GM23248 (cell line): Measurements from ENCODE around the gene NOL8. TPM values are rescaled to one million over a fixed set of nuclear protein-coding genes. Genes with fewer than 3 reads are reported as not detected.

Experiments used
- DNase-seq: peaks from one replicate; pipeline ENCODE4 v3.0.0-alpha.2; 2015
- H2AFZ ChIP-seq: fragments of 200-600 bp; sonication (generic); 2 replicates; pipeline ENCODE4 v1.6.1; 2016; ENCODE audit warnings: antibody characterized with exemption
- H3F3A ChIP-seq: fragments of 200-600 bp; sonication (generic); 2 replicates; pipeline ENCODE4 v1.6.1; 2016; ENCODE audit warnings: mild to moderate bottlenecking, antibody characterized with exemption, mixed run types; ENCODE audit not compliant: insufficient read depth
- H3K27ac ChIP-seq: fragments of 200-600 bp; sonication (generic); 2 replicates; pipeline ENCODE4 v1.5.1; 2016; ENCODE audit warnings: mild to moderate bottlenecking
- H3K27me3 ChIP-seq: fragments of 200-600 bp; sonication (generic); replicated peaks from 2 replicates; pipeline ENCODE4 v1.6.1; 2016; ENCODE audit warnings: mild to moderate bottlenecking; ENCODE audit not compliant: insufficient read depth
- H3K36me3 ChIP-seq: fragments of 200-600 bp; sonication (generic); 2 replicates; pipeline ENCODE4 v1.6.1; 2016; ENCODE audit warnings: low read depth, mild to moderate bottlenecking
- H3K4me1 ChIP-seq: fragments of 200-600 bp; sonication (generic); 2 replicates; pipeline ENCODE4 v1.6.1; 2016; ENCODE audit warnings: mild to moderate bottlenecking; ENCODE audit not compliant: insufficient read depth
- H3K4me2 ChIP-seq: fragments of 200-600 bp; sonication (generic); one replicate; pipeline ENCODE4 v1.6.1; 2016; ENCODE audit warnings: mild to moderate bottlenecking; ENCODE audit not compliant: unreplicated experiment
- H3K4me3 ChIP-seq: fragments of 200-600 bp; sonication (generic); 2 replicates; pipeline ENCODE4 v1.5.1; 2016; ENCODE audit warnings: mild to moderate bottlenecking
- H3K79me2 ChIP-seq: fragments of 200-600 bp; sonication (generic); 2 replicates; pipeline ENCODE4 v1.6.1; 2016; ENCODE audit warnings: mild to moderate bottlenecking; ENCODE audit not compliant: insufficient read depth
- H3K9ac ChIP-seq: fragments of 200-600 bp; sonication (generic); 2 replicates; pipeline ENCODE4 v1.6.1; 2016; ENCODE audit warnings: mild to moderate bottlenecking
- H3K9me2 ChIP-seq: fragments of 200-600 bp; sonication (generic); 2 replicates; pipeline ENCODE4 v1.6.1; 2016; ENCODE audit warnings: mixed run types, mild to moderate bottlenecking, moderate library complexity; ENCODE audit not compliant: insufficient read depth
- H3K9me3 ChIP-seq: fragments of 200-600 bp; sonication (generic); one replicate; pipeline ENCODE4 v1.6.1; 2017; ENCODE audit warnings: low read depth
- H4K20me1 ChIP-seq: fragments of 200-600 bp; sonication (generic); 2 replicates; pipeline ENCODE4 v1.6.0; 2016; ENCODE audit not compliant: insufficient read depth
- EZH2 ChIP-seq: fragments of 200-600 bp; sonication (generic); IDR thresholded peaks from 2 replicates; pipeline ENCODE4 v1.6.1; 2018; ENCODE audit warnings: antibody characterized with exemption, mild to moderate bottlenecking; ENCODE audit not compliant: insufficient read depth, poor library complexity, severe bottlenecking
- EZH2phosphoT487 ChIP-seq: fragments of 200-600 bp; sonication (generic); IDR thresholded peaks from 2 replicates; pipeline ENCODE4 v1.6.1; 2018; ENCODE audit warnings: antibody characterized with exemption, moderate library complexity, mild to moderate bottlenecking, low read depth; ENCODE audit not compliant: insufficient read depth
- WGBS, 2 experiments: methylation state at CpG; one replicate each; pipeline ENCODE4 v1.1.6; 2015 to 2017; ENCODE audit warnings: low lambda C conversion rate in 2 of 2, low coverage in 1 of 2; ENCODE audit errors: missing lambda C conversion rate in 2 of 2; 5-methylcytosine and 5-hydroxymethylcytosine counted together
- in situ Hi-C: fragments of 300-500 bp; cut with MboI; formaldehyde crosslinking; loops from 2 replicates; pipeline ENCODE4 v1.15.0; 2020
- polyA plus RNA-seq: library from polyadenylated mRNA; unstranded; fragments of >200 nt; fragmentation: Nextera tagmentation; extraction: Ambion mirVana; gene quantifications from 2 replicates; pipeline ENCODE4 v1.2.1, GENCODE V29; 2016
- total RNA-seq: library from RNA; depleted of rRNA; stranded (reverse); fragments of >200 nt; shearing (Covaris generic); gene quantifications from 2 replicates; pipeline ENCODE4 v1.2.3, GENCODE V29; 2014

Gene NOL8
- total and polyA plus RNA-seq, 2 experiments from 2014 or later: 10.4 to 30.3 TPM

- Histone ChIP-seq H3K36me3 (no peaks in the 10 kb centered on the region), H3K9ac (no peak overlapping the region), H3K4me2 (no peak overlapping the region)
Observed at GRCh38 chr9:92332577-92333281, 7.6 kb upstream of the NOL8 start.

DNA sequence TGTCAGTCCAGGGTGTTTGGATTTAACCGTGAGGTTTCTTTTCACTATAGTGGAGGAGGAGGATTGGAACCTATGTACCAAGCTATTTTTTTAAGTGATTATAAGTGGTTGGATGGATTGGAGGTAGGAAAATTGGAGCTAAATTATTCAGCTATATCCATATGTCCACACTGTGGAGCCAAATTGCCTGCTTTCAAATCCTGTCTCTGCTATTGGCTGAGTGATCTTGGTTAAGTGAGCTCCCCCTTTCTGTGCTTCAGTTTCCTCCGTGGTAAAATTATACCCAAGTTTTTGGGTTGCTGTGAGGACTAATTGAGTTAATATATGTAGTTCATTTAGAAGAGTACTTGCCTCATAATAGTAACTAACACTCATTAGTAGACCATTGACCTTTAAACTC lies 3.1 kb upstream of the NOL8 start:
- Histone ChIP-seq H3K79me2 (peaks cover 30% of the 10 kb centered on the region), H3K27ac (no peak overlapping the region), H3K27me3 (no peaks in the 10 kb centered on the region), H4K20me1 (no peaks in the 10 kb centered on the region), H3K9me3 (no peaks in the 10 kb centered on the region), H3K36me3 (peaks cover 1% of the 10 kb centered on the region), H3K4me2 (no peak overlapping the region), H3K4me1 (peaks cover 9% of the 10 kb centered on the region; the same call in 1 of the 2 replicates), H3K9me2 (no peaks in the 10 kb centered on the region), H3F3A (no peaks in the 10 kb centered on the region), H3K9ac (no peak overlapping the region), H2AFZ (peak overlapping the region; percentile 72), H3K4me3 (no peak overlapping the region)
- peak; percentile 82 for DNase-seq
- TF ChIP-seq EZH2phosphoT487: no peak
- no peak for TF ChIP-seq EZH2
- in situ Hi-C loops: loop anchor here (10.0 kb wide), 1 partner anchor 307 kb away; no protein-coding TSS in a partner anchor
- WGBS, 2 experiments: 48 to 53% methylated on average over 2 of the region's 2 CpGs

More at GRCh38 chr9:92332577-92333281, 7.6 kb upstream of the NOL8 start:
- no peak for DNase-seq
- Histone ChIP-seq H4K20me1 (no peaks in the 10 kb centered on the region), H3K9me2 (no peaks in the 10 kb centered on the region), H3K27me3 (no peaks in the 10 kb centered on the region), H3K79me2 (0 out of 2 replicates have a peak, but pooled peaks cover 3% of the 10 kb centered on the region), H2AFZ (no peak overlapping the region), H3K9me3 (no peaks in the 10 kb centered on the region), H3K27ac (no peak overlapping the region), H3F3A (no peaks in the 10 kb centered on the region), H3K4me3 (no peak overlapping the region), H3K4me1 (no peaks in the 10 kb centered on the region)
- 95 to 96% methylated on average over 3 of the region's 3 CpGs for WGBS, 2 experiments
- in situ Hi-C loops: no loop called here
- TF ChIP-seq EZH2 (no peak), EZH2phosphoT487 (no peak)

- Histone ChIP-seq H3F3A (no peaks in the 10 kb centered on the region), H3K36me3 (peaks cover 10% of the 10 kb centered on the region), H3K9me2 (no peaks in the 10 kb centered on the region), H3K4me3 (no peak overlapping the region), H3K27me3 (no peaks in the 10 kb centered on the region), H3K4me2 (no peak overlapping the region), H2AFZ (no peak overlapping the region), H3K79me2 (peaks cover 39% of the 10 kb centered on the region), H4K20me1 (no peaks in the 10 kb centered on the region), H3K27ac (no peak overlapping the region), H3K9me3 (no peaks in the 10 kb centered on the region), H3K9ac (no peak overlapping the region), H3K4me1 (peaks cover 9% of the 10 kb centered on the region; the same call in 1 of the 2 replicates)
- in situ Hi-C loops: loop anchor here (10.0 kb wide), 1 partner anchor 307 kb away; no protein-coding TSS in a partner anchor
- DNase-seq: no peak
- TF ChIP-seq EZH2 (no peak), EZH2phosphoT487 (no peak)
- 54 to 55% methylated on average over 2 of the region's 2 CpGs for WGBS, 2 experiments
Observed at GRCh38 chr9:92327283-92327850, 2.2 kb upstream of the NOL8 start.

DNA sequence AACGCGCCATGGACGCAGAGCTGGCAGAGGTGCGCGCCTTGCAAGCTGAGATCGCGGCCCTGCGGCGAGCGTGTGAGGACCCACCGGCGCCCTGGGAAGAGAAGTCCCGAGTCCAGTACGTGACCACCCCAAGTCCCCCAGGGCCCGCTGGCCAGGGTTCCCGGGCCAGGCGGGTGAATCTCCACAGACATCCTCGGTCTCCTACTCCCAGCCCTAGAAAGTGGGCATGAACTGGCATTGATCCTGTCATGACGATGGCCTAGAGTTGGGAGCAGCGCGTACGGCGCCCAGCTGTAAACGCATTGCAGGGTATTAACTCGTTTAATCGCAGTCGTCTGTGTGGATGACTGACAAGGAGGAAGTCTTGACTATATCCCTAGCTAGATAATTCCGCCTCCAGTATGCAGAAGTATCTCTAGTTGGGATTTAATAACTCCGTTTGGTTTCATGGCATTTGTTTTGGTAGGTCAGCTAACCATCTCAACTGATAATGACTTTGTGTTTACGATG lies 896 bp upstream of the NOL8 start:
- Histone ChIP-seq H3K27ac (peak overlapping the region; percentile 97), H3K9ac (peak overlapping the region; percentile 98), H3K9me2 (no peaks in the 10 kb centered on the region), H4K20me1 (no peaks in the 10 kb centered on the region), H2AFZ (peak overlapping the region; percentile 99), H3K36me3 (peaks cover 22% of the 10 kb centered on the region), H3K9me3 (no peaks in the 10 kb centered on the region), H3K27me3 (no peaks in the 10 kb centered on the region), H3K4me2 (peak overlapping the region; percentile 99), H3F3A (no peaks in the 10 kb centered on the region), H3K4me3 (peak overlapping the region; percentile 96), H3K79me2 (peaks cover 47% of the 10 kb centered on the region), H3K4me1 (peaks cover 9% of the 10 kb centered on the region; the same call in 1 of the 2 replicates)
- in situ Hi-C loops: loop anchor here (10.0 kb wide), 1 partner anchor 309 kb away; no protein-coding TSS in a partner anchor
- TF ChIP-seq EZH2 (no peak), EZH2phosphoT487 (no peak)
- WGBS, 2 experiments: 2 to 3% methylated on average over 26 to 30 of the region's 30 CpGs
- DNase-seq: no peak
